HL-60 (cell line): ENCODE results near the gene CNTN5.

ENCODE experiments used
- DNase-seq, 2 experiments: peaks; one replicate each; pipeline ENCODE4 v3.0.0-alpha.2; 2010 to 2020; ENCODE audit warnings: low read depth in 1 of 2, low spot score in 1 of 2
- H3K27ac ChIP-seq: fragments of 250-450 bp; sonication (Bioruptor Pico); replicated peaks from 2 replicates; pipeline ENCODE4 v1.5.1; 2020; ENCODE audit warnings: mild to moderate bottlenecking, moderate library complexity
- H3K27me3 ChIP-seq: fragments of 250-450 bp; sonication (Bioruptor Pico); 2 replicates; pipeline ENCODE4 v1.5.1; 2021; ENCODE audit warnings: mild to moderate bottlenecking, moderate library complexity; ENCODE audit not compliant: insufficient read depth, poor library complexity, severe bottlenecking
- H3K4me3 ChIP-seq: replicated peaks from 2 replicates; pipeline ENCODE4 v1.5.1; 2011; ENCODE audit warnings: mild to moderate bottlenecking, control low read depth, low read length; ENCODE audit not compliant: insufficient read depth
- CTCF ChIP-seq: IDR thresholded peaks from one replicate; pipeline ENCODE4 v1.5.1; 2011; ENCODE audit warnings: low read length, control low read depth, inconsistent platforms; ENCODE audit not compliant: insufficient read depth
- GABPA ChIP-seq: IDR thresholded peaks from 2 replicates; pipeline ENCODE4 v1.6.1; 2012; ENCODE audit warnings: low read depth
- POLR2AphosphoS5 ChIP-seq: IDR thresholded peaks from 2 replicates; pipeline ENCODE4 v1.6.1; 2012; ENCODE audit warnings: low read depth
- REST ChIP-seq: IDR thresholded peaks from 2 replicates; pipeline ENCODE4 v1.6.1; 2012; ENCODE audit warnings: low read depth; ENCODE audit not compliant: insufficient replicate concordance
- SPI1 ChIP-seq: IDR thresholded peaks from 2 replicates; pipeline ENCODE4 v1.6.1; 2012; ENCODE audit warnings: low read depth, mild to moderate bottlenecking, borderline replicate concordance

Gene CNTN5

GRCh38 chr11:100098560-100098959 lies 1077.8 kb downstream of the CNTN5 start:
- no peaks in the 10 kb centered on the region for H3K27me3 ChIP-seq
- no peak for DNase-seq
- TF ChIP-seq CTCF (no peak), GABPA (no peak), REST (no peak), POLR2AphosphoS5 (no peak), SPI1 (no peak)
- no peak overlapping the region for H3K4me3 ChIP-seq
- H3K27ac ChIP-seq, result no peak overlapping the region

GRCh38 chr11:100105255-100105981 lies 1084.7 kb downstream of the CNTN5 start:
- no peak overlapping the region for H3K4me3 ChIP-seq
- H3K27me3 ChIP-seq, result no peaks in the 10 kb centered on the region
- DNase-seq, result no peak
- TF ChIP-seq SPI1 (no peak), GABPA (no peak), REST (no peak)
- no peak overlapping the region for H3K27ac ChIP-seq

GRCh38 chr11:100105982-100106358 lies 1085.2 kb downstream of the CNTN5 start:
- H3K27ac ChIP-seq, result no peak overlapping the region
- no peak for DNase-seq
- H3K27me3 ChIP-seq, result no peaks in the 10 kb centered on the region
- TF ChIP-seq POLR2AphosphoS5, result no peak
- no peak for TF ChIP-seq GABPA
- TF ChIP-seq REST, result no peak
- no peak for TF ChIP-seq SPI1
- TF ChIP-seq CTCF, result no peak
- no peak overlapping the region for H3K4me3 ChIP-seq

- Histone ChIP-seq H3K4me3 (no peak overlapping the region), H3K27ac (no peak overlapping the region), H3K27me3 (no peaks in the 10 kb centered on the region)
- no peak for DNase-seq
- no peak for TF ChIP-seq POLR2AphosphoS5
- no peak for TF ChIP-seq SPI1
These were observed 1098.4 kb downstream of the CNTN5 start for GRCh38 chr11:100119176-100119575.
